H1 (cell line): ENCODE results near the gene P2RX5. TPM values are rescaled to one million over a fixed set of nuclear protein-coding genes. Genes with fewer than 3 reads are reported as not detected.

Experiments
- CTCF ChIA-PET: fragments of 300-600 bp; sonication (Branson Sonifier 250); formaldehyde crosslinking; loops from one replicate; lab custom pipeline; 2021; ENCODE audit not compliant: partially characterized antibody; lab: Charles Lee
- POLR2A ChIA-PET: fragments of 300-600 bp; sonication (Branson Sonifier 250); formaldehyde crosslinking; loops from one replicate; lab custom pipeline; 2021; ENCODE audit warnings: inconsistent platforms; ENCODE audit not compliant: partially characterized antibody; lab: Charles Lee
- DNase-seq, 2 experiments: peaks; one replicate each; pipeline versions ENCODE4 v3.0.0 to v3.0.0-alpha.2; 2010 to 2022; ENCODE audit warnings: low spot score in 2 of 2, low read depth in 1 of 2, mixed read lengths in 1 of 2
- FAIRE-seq: peaks from 2 replicates; lab custom pipeline; 2011; peaks lifted over from hg19 to GRCh38; lab: Jason Lieb, UNC
- H2AFZ ChIP-seq: 2 replicates; pipeline ENCODE4 v1.8.1; 2012; ENCODE audit warnings: low read length, inconsistent platforms
- H2AK5ac ChIP-seq: 2 replicates; pipeline ENCODE4 v1.6.1; 2013; ENCODE audit warnings: low read depth, low read length
- H2BK120ac ChIP-seq: replicated peaks from 2 replicates; pipeline ENCODE3; 2013; ENCODE audit warnings: low read depth, low read length, inconsistent platforms
- H2BK12ac ChIP-seq: 2 replicates; pipeline ENCODE4 v1.6.1; 2013; ENCODE audit warnings: low read depth, low read length
- H2BK15ac ChIP-seq: 2 replicates; pipeline ENCODE4 v1.6.1; 2013; ENCODE audit warnings: low read length
- H2BK20ac ChIP-seq: 2 replicates; pipeline ENCODE4 v1.6.1; 2013; ENCODE audit warnings: low read length
- H2BK5ac ChIP-seq: 2 replicates; pipeline ENCODE4 v1.6.1; 2013; ENCODE audit warnings: low read depth, low read length
- H3K14ac ChIP-seq: 2 replicates; pipeline ENCODE4 v1.6.1; 2013; ENCODE audit warnings: inconsistent platforms; ENCODE audit not compliant: insufficient read length
- H3K18ac ChIP-seq: 2 replicates; pipeline ENCODE4 v1.6.1; 2013; ENCODE audit warnings: low read length; ENCODE audit errors: extremely low read depth
- H3K23ac ChIP-seq: 2 replicates; pipeline ENCODE4 v1.6.1; 2013; ENCODE audit warnings: inconsistent platforms; ENCODE audit not compliant: insufficient read length
- H3K23me2 ChIP-seq: 2 replicates; pipeline ENCODE4 v1.6.1; 2013; ENCODE audit warnings: low read depth, low read length
- H3K27ac ChIP-seq: 2 replicates; pipeline ENCODE4 v1.6.1; 2011; ENCODE audit warnings: low read depth, low read length, inconsistent platforms
- H3K27me3 ChIP-seq, 4 experiments: replicated peaks in 1 of 4; 1 replicate in 1 of 4; 2 replicates in 3 of 4; pipeline versions ENCODE4 v1.6.1 to v1.8.1; 2011 to 2013; ENCODE audit warnings: low read length in 3 of 4, mild to moderate bottlenecking in 3 of 4, inconsistent platforms in 2 of 4, mixed read lengths in 2 of 4, moderate library complexity in 1 of 4; ENCODE audit not compliant: control insufficient read depth in 3 of 4, insufficient read depth in 3 of 4; ENCODE audit errors: extremely low read depth in 1 of 4
- H3K36me3 ChIP-seq, 4 experiments: 2 replicates each; pipeline versions ENCODE4 v1.6.1 to v1.8.1; 2011 to 2013; ENCODE audit warnings: mild to moderate bottlenecking in 4 of 4, low read length in 3 of 4, moderate library complexity in 2 of 4, control low read depth in 1 of 4, inconsistent platforms in 1 of 4; ENCODE audit not compliant: insufficient read depth in 4 of 4, control insufficient read depth in 2 of 4
- H3K4ac ChIP-seq: replicated peaks from 2 replicates; pipeline ENCODE3; 2013; ENCODE audit warnings: low read length, low read depth, mixed read lengths, inconsistent platforms; ENCODE audit not compliant: insufficient read length
- H3K4me1 ChIP-seq, 4 experiments: replicated peaks in 1 of 4; 1 replicate in 1 of 4; 2 replicates in 3 of 4; pipeline versions ENCODE4 v1.6.1 to v1.8.1; 2011 to 2013; ENCODE audit warnings: low read length in 3 of 4, inconsistent platforms in 2 of 4, mixed read lengths in 1 of 4; ENCODE audit not compliant: insufficient read depth in 4 of 4, control insufficient read depth in 3 of 4
- H3K4me2 ChIP-seq, 2 experiments: 2 replicates each; pipeline versions ENCODE4 v1.6.1 to v1.8.1; 2011 to 2013; ENCODE audit warnings: low read depth in 2 of 2, low read length in 2 of 2, control low read depth in 1 of 2, inconsistent platforms in 1 of 2, mild to moderate bottlenecking in 1 of 2; ENCODE audit not compliant: insufficient read depth in 1 of 2
- H3K4me3 ChIP-seq, 4 experiments: fragments of 200-600, 300-600 bp in 1 of 4; sonication (generic), shearing (Covaris generic), sonication (Bioruptor Twin) in 1 of 4; 2 replicates each; pipeline versions ENCODE4 v1.5.1 to v1.8.1; 2011 to 2016; ENCODE audit warnings: low read length in 4 of 4, low read depth in 3 of 4, control low read depth in 2 of 4, inconsistent platforms in 2 of 4, mild to moderate bottlenecking in 2 of 4, mixed read lengths in 1 of 4, moderate library complexity in 1 of 4; ENCODE audit not compliant: insufficient read depth in 2 of 4; ENCODE audit errors: extremely low read depth in 1 of 4
- H3K56ac ChIP-seq: replicated peaks from 2 replicates; pipeline ENCODE3; 2013; ENCODE audit warnings: low read depth, mild to moderate bottlenecking, mixed read lengths, low read length, inconsistent platforms; ENCODE audit not compliant: insufficient read length
- H3K79me1 ChIP-seq: 2 replicates; pipeline ENCODE4 v1.6.1; 2013; ENCODE audit warnings: low read depth, low read length, control low read depth
- H3K79me2 ChIP-seq, 2 experiments: 2 replicates each; pipeline versions ENCODE4 v1.6.1 to v1.8.1; 2012 to 2013; ENCODE audit warnings: low read length in 2 of 2, mild to moderate bottlenecking in 2 of 2, inconsistent platforms in 1 of 2; ENCODE audit not compliant: insufficient read depth in 2 of 2, control insufficient read depth in 1 of 2
- H3K9ac ChIP-seq, 4 experiments: replicated peaks in 1 of 4; 1 replicate in 1 of 4; 2 replicates in 3 of 4; pipeline versions ENCODE4 v1.6.1 to v1.8.1; 2011 to 2013; ENCODE audit warnings: low read depth in 3 of 4, low read length in 3 of 4, control low read depth in 2 of 4, mild to moderate bottlenecking in 2 of 4, moderate library complexity in 2 of 4, inconsistent platforms in 1 of 4; ENCODE audit errors: extremely low read depth in 1 of 4
- H3K9me3 ChIP-seq, 2 experiments: 2 replicates each; pipeline versions ENCODE4 v1.6.1 to v1.8.1; 2012 to 2013; ENCODE audit warnings: mild to moderate bottlenecking in 2 of 2, moderate library complexity in 2 of 2, control low read depth in 1 of 2, inconsistent platforms in 1 of 2, low read depth in 1 of 2, low read length in 1 of 2, mixed read lengths in 1 of 2; ENCODE audit not compliant: insufficient read depth in 2 of 2
- H4K20me1 ChIP-seq, 2 experiments: replicated peaks in 1 of 2; 2 replicates each; pipeline versions ENCODE3 to v1.8.1; 2011 to 2013; ENCODE audit warnings: inconsistent platforms in 2 of 2, low read length in 2 of 2, mild to moderate bottlenecking in 1 of 2; ENCODE audit not compliant: insufficient read depth in 2 of 2, control insufficient read depth in 1 of 2
- H4K5ac ChIP-seq: 2 replicates; pipeline ENCODE4 v1.6.1; 2013; ENCODE audit warnings: low read length, low read depth, mixed read lengths, inconsistent platforms; ENCODE audit not compliant: insufficient read length
- H4K8ac ChIP-seq: 2 replicates; pipeline ENCODE4 v1.8.0; 2013; ENCODE audit warnings: mild to moderate bottlenecking, moderate library complexity, low read length, inconsistent platforms; ENCODE audit not compliant: insufficient read depth; ENCODE audit errors: extremely low read depth
- H4K91ac ChIP-seq: replicated peaks from 2 replicates; pipeline ENCODE3; 2013; ENCODE audit warnings: low read length, mixed read lengths, inconsistent platforms; ENCODE audit not compliant: insufficient read length
- CHD1 ChIP-seq: IDR thresholded peaks from 2 replicates; pipeline ENCODE4 v1.6.1; 2012; ENCODE audit warnings: low read depth, low read length, improper control_type of control experiment
- CHD2 ChIP-seq: IDR thresholded peaks from 2 replicates; pipeline ENCODE4 v1.6.1; 2012; ENCODE audit warnings: low read length, improper control_type of control experiment
- CTBP2 ChIP-seq: IDR thresholded peaks from 2 replicates; pipeline ENCODE4 v1.7.0; 2011; ENCODE audit warnings: borderline replicate concordance, mild to moderate bottlenecking, moderate library complexity, mixed read lengths, low read length; ENCODE audit not compliant: insufficient read depth, insufficient read length
- FOSL1 ChIP-seq: IDR thresholded peaks from 2 replicates; pipeline ENCODE4 v1.6.1; 2011; ENCODE audit warnings: mild to moderate bottlenecking, low read depth, low read length, moderate library complexity; ENCODE audit not compliant: insufficient read depth
- NANOG ChIP-seq: IDR thresholded peaks from 2 replicates; pipeline ENCODE4 v1.6.1; 2011; ENCODE audit warnings: low read length, low read depth, mild to moderate bottlenecking, inconsistent platforms; ENCODE audit not compliant: insufficient read depth, poor library complexity, severe bottlenecking
- RAD21 ChIP-seq, 2 experiments: IDR thresholded peaks in 1 of 2; conservative IDR thresholded peaks in 1 of 2; 2 replicates each; pipeline ENCODE4 v1.6.1; 2011; ENCODE audit warnings: low read depth in 2 of 2, low read length in 2 of 2, improper control_type of control experiment in 1 of 2, inconsistent platforms in 1 of 2, mild to moderate bottlenecking in 1 of 2, moderate library complexity in 1 of 2
- WGBS, 2 experiments: shearing (Covaris generic) in 1 of 2; methylation state at CpG; one replicate each; pipeline versions ENCODE4 v1.1.6 to v1.1.7; 2013 to 2015; ENCODE audit warnings: low lambda C conversion rate in 2 of 2, mixed read lengths in 2 of 2, inconsistent platforms in 1 of 2, low coverage in 1 of 2, missing lambda C conversion rate in 1 of 2; ENCODE audit not compliant: insufficient replicate concordance in 2 of 2, insufficient coverage in 1 of 2, insufficient read length in 1 of 2; ENCODE audit errors: extremely low coverage in 1 of 2, missing lambda C conversion rate in 1 of 2; 5-methylcytosine and 5-hydroxymethylcytosine counted together
- polyA plus RNA-seq, 7 experiments: library from polyadenylated mRNA; depleted of rRNA in 3 of 7; stranded (reverse) in 5 of 7; unstranded in 2 of 7; fragments of >200 nt in 5 of 7; fragments of 200-250 nt in 2 of 7; gene quantifications; 1 replicate in 5 of 7; 2 replicates in 1 of 7; 4 replicates in 1 of 7; pipeline versions ENCODE4 v1.2.1 to v1.2.3, GENCODE V29; 2011 to 2013; ENCODE audit warnings: missing spikeins in 2 of 7, mixed read lengths in 2 of 7
- total RNA-seq: library from RNA; stranded (reverse); fragmentation: NEBNext Ultra II Directional; extraction: Animal tissue kit (Norgen Biotek cat#: 25700); gene quantifications from 2 replicates; pipeline ENCODE4 v1.2.1, GENCODE V29; 2021

The P2RX5 gene
- total and polyA plus RNA-seq, 2 of the 8 experiments (the other 6 are each of a cell fraction or from before 2014, with no cell fraction given) = 12.0 to 15.6 TPM

GRCh38 chr17:3626831-3627768 lies 68.9 kb downstream of the P2RX5 start:
- Histone ChIP-seq H3K4me2 (no peak overlapping the region), H4K8ac (no peak overlapping the region), H3K79me2 (no peaks in the 10 kb centered on the region; a peak in 1 of 4 replicates), H3K56ac (no peak overlapping the region), H3K23ac (no peak overlapping the region), H3K4me3 (no peak overlapping the region)
- 84% methylated on average over 16 of the region's 16 CpGs; no CpG with 5 or more reads in 1 of the 2 experiments for WGBS, 2 experiments
- TF ChIP-seq NANOG (no peak), CHD1 (no peak), RAD21 (IDR thresholded peaks at IDR 0.05 in 1 of 2, conservative IDR thresholded peaks at IDR 0.05 in 1 of 2; ENCODE audit: low read depth in 2 of 2, low read length in 2 of 2) (no peak), CHD2 (no peak), CTBP2 (no peak), FOSL1 (no peak)
- TF ChIP-seq, all 59 proteins: peak for 0
- no peak overlapping the region for H3K18ac ChIP-seq
- CTCF ChIA-PET = interaction anchor here (0.6 to 2.4 kb wide), 5 partner anchors 13 to 1446 kb away, joined by 3 to 10 read pairs (median 3); no protein-coding TSS in a partner anchor
- H3K4ac ChIP-seq = no peak overlapping the region
- H3K9ac ChIP-seq = no peak overlapping the region
- no peaks in the 10 kb centered on the region for H3K9me3 ChIP-seq
- H4K91ac ChIP-seq = no peak overlapping the region
- no peak overlapping the region for H4K5ac ChIP-seq
- H3K36me3 ChIP-seq = peaks cover 10 to 48% (median 22%) of the 10 kb centered on the region in 4 experiments; a peak in 7 of 8 replicates
- DNase-seq (no peak), FAIRE-seq (no peak)
- peaks cover 0 to 8% of the 10 kb centered on the region in 2 experiments for H4K20me1 ChIP-seq
- no peaks in the 10 kb centered on the region for H3K23me2 ChIP-seq
- no peaks in the 10 kb centered on the region for H3K27me3 ChIP-seq
- H2BK15ac ChIP-seq = no peak overlapping the region; the same call in 1 of the 2 replicates
- no peak overlapping the region for H2AK5ac ChIP-seq
- no peaks in the 10 kb centered on the region; the same call in 1 of the 2 replicates for H3K79me1 ChIP-seq
- H2AFZ ChIP-seq = no peak overlapping the region
- POLR2A ChIA-PET = interaction anchor here (0.7 to 1.7 kb wide), 6 partner anchors 8 to 964 kb away, joined by 3 to 5 read pairs (median 3); partner anchors contain the start of gene SHPK
- no peak overlapping the region for H3K14ac ChIP-seq
- H3K27ac ChIP-seq = no peak overlapping the region
- H2BK12ac ChIP-seq = no peak overlapping the region
- H2BK120ac ChIP-seq = no peak overlapping the region
- no peaks in the 10 kb centered on the region for H3K4me1 ChIP-seq
- no peak overlapping the region for H2BK5ac ChIP-seq
- no peak overlapping the region for H2BK20ac ChIP-seq
